ENCODE data around the gene CNTFR. TPM values are rescaled to one million over a fixed set of nuclear protein-coding genes. Genes with fewer than 3 reads are reported as not detected.

CNTFR gene
- total and polyA plus RNA-seq, 2 experiments from 2014 or later: 0.73 to 1.9 TPM

- no peaks in the 10 kb centered on the region for H3K9me3 Mint-ChIP-seq
- H3K36me3 ChIP-seq (ENCODE audit: insufficient read depth): no peaks in the 10 kb centered on the region
- H3K9me2 ChIP-seq (ENCODE audit: insufficient read depth): no peaks in the 10 kb centered on the region
- ATAC-seq: no peak
- DNase-seq (ENCODE audit: low spot score): no peak
- no peak overlapping the region for H3K27ac ChIP-seq (ENCODE audit: low read depth)
- H3K79me2 ChIP-seq (replicated peaks; ENCODE audit: insufficient read depth): no peaks in the 10 kb centered on the region
- H2AFZ ChIP-seq: no peak overlapping the region
- H3K36me3 Mint-ChIP-seq (ENCODE audit: low read depth): no peaks in the 10 kb centered on the region
- H3K27me3 ChIP-seq (ENCODE audit: insufficient read depth): peaks cover 23% of the 10 kb centered on the region
- no peak overlapping the region for H3K4me2 ChIP-seq
- no peak overlapping the region for H3K4me3 Mint-ChIP-seq
- H3K4me3 ChIP-seq: no peak overlapping the region
- H3K27me3 Mint-ChIP-seq (ENCODE audit: insufficient read depth, low read depth, poor library complexity): peaks cover 39% of the 10 kb centered on the region
- H3K27ac Mint-ChIP-seq: no peak overlapping the region
- peaks cover 51% of the 10 kb centered on the region for H3K4me1 Mint-ChIP-seq
- peaks cover 11% of the 10 kb centered on the region; the same call in 1 of the 2 replicates for H3F3A ChIP-seq (replicated peaks; ENCODE audit: low read depth)
- H3K4me1 ChIP-seq (ENCODE audit: insufficient read depth): peaks cover 35% of the 10 kb centered on the region
- peaks cover 7% of the 10 kb centered on the region; the same call in 1 of the 2 replicates for H4K20me1 ChIP-seq (replicated peaks; ENCODE audit: insufficient read depth)
- no peak for TF ChIP-seq EZH2 (IDR thresholded peaks at IDR 0.05; ENCODE audit: low read depth, unreplicated experiment)
- no peak for TF ChIP-seq ZNF114 (CRISPR knock-in tag; IDR thresholded peaks at IDR 0.05)
- TF ChIP-seq REST (IDR thresholded peaks at IDR 0.05; ENCODE audit: unreplicated experiment): no peak
- TF ChIP-seq NANOG (IDR thresholded peaks at IDR 0.05; ENCODE audit: borderline replicate concordance): no peak
- TF ChIP-seq POLR2AphosphoS5 (IDR thresholded peaks at IDR 0.05; ENCODE audit: low read depth): no peak
- no peak for TF ChIP-seq ZNF331 (CRISPR knock-in tag; IDR thresholded peaks at IDR 0.05; ENCODE audit: low read depth)
- TF ChIP-seq STAT1 (IDR thresholded peaks at IDR 0.05; ENCODE audit: unreplicated experiment): no peak
- no peak for TF ChIP-seq CREB1 (CRISPR knock-in tag; IDR thresholded peaks at IDR 0.05; ENCODE audit: low read depth)
- TF ChIP-seq, protein P1, sequence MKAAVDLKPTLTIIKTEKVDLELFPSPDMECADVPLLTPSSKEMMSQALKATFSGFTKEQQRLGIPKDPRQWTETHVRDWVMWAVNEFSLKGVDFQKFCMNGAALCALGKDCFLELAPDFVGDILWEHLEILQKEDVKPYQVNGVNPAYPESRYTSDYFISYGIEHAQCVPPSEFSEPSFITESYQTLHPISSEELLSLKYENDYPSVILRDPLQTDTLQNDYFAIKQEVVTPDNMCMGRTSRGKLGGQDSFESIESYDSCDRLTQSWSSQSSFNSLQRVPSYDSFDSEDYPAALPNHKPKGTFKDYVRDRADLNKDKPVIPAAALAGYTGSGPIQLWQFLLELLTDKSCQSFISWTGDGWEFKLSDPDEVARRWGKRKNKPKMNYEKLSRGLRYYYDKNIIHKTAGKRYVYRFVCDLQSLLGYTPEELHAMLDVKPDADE (IDR thresholded peaks at IDR 0.05): no peak
- TF ChIP-seq ZNF462 (CRISPR knock-in tag; IDR thresholded peaks at IDR 0.05): no peak
- no peak for TF ChIP-seq EZH2phosphoT487 (IDR thresholded peaks at IDR 0.05; ENCODE audit: unreplicated experiment)
- TF ChIP-seq, protein P2, sequence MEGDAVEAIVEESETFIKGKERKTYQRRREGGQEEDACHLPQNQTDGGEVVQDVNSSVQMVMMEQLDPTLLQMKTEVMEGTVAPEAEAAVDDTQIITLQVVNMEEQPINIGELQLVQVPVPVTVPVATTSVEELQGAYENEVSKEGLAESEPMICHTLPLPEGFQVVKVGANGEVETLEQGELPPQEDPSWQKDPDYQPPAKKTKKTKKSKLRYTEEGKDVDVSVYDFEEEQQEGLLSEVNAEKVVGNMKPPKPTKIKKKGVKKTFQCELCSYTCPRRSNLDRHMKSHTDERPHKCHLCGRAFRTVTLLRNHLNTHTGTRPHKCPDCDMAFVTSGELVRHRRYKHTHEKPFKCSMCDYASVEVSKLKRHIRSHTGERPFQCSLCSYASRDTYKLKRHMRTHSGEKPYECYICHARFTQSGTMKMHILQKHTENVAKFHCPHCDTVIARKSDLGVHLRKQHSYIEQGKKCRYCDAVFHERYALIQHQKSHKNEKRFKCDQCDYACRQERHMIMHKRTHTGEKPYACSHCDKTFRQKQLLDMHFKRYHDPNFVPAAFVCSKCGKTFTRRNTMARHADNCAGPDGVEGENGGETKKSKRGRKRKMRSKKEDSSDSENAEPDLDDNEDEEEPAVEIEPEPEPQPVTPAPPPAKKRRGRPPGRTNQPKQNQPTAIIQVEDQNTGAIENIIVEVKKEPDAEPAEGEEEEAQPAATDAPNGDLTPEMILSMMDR (conservative IDR thresholded peaks at IDR 0.05; ENCODE audit: low read depth in 2 of 2): no peak
Observed at GRCh38 chr9:34572628-34573027, 16.9 kb downstream of the CNTFR start.

Measured in GM23338 (cell line).